SK-N-MC (cell line): ENCODE results near the gene CELSR1.

Experiments used
- EZH2 ChIP-seq: fragments of 200-600 bp; sonication (generic); IDR thresholded peaks from one replicate; pipeline ENCODE4 v1.6.1; 2017; ENCODE audit warnings: antibody characterized with exemption
- FOXP2 ChIP-seq: optimal IDR thresholded peaks from 2 replicates; pipeline ENCODE3; 2011; ENCODE audit warnings: mild to moderate bottlenecking, moderate library complexity; ENCODE audit not compliant: insufficient read depth; ENCODE audit errors: extremely low read length, control extremely low read depth
- POLR2AphosphoS5 ChIP-seq: IDR thresholded peaks from 2 replicates; pipeline ENCODE4 v1.6.1; 2012; ENCODE audit warnings: mild to moderate bottlenecking, low read depth, low read length, borderline replicate concordance

DNA sequence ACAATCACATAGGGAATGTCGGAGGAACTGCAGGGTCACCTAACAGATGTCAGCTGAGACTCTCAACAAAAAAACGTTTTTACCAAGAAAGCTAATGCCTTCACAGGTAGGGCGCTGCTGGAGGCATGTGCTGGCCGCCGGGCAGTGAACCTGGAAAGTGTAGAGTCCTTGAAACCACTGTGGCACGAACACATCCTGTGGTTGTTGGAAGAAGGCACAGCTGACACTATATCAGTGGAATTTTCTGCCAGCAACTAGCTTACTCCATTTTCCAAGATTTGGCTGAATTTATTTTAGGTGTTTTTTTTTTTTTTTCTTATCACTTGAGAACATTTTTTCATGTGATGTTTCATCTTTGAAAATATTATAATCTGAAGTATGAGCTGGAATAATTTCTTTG, 187.7 kb downstream of the CELSR1 start:
- TF ChIP-seq POLR2AphosphoS5 (no peak), EZH2 (no peak), FOXP2 (no peak)
